ENCODE measurements around the gene RNF115. TPM values are rescaled to one million over a fixed set of nuclear protein-coding genes. Genes with fewer than 3 reads are reported as not detected.
A peak's percentile ranks its signal among the peaks of the same experiment; 100 is the strongest.
"Not testable (repeated sequence)": the region's sequence is repeated elsewhere in the genome, so short reads cannot be mapped to it uniquely, and the experiment has no call there.

The RNF115 gene
- polyA plus RNA-seq, 1 donor from 2014 or later: 22.3 TPM

DNA sequence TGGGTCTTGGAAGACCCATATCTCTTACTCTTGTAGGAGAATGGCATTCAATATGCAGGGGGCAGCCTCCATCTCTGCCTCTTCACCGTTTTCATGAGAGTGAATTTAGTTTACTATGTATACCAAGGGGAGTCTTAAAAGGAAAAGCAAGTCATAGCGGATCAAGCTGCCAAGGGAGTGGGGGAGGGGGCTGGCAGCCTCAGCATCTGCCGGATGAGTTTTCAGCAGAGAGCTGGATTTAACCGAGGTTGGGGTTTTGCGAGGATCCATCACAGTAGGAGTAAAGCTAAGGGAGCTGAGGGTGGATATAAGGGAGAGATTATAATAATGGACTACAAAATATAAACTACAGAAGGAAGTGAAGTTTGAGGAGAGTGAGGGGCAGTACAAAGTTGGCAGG, 94.7 kb downstream of the RNF115 start:
- no peaks in the 10 kb centered on the region for H3K27me3 ChIP-seq (ENCODE audit: insufficient read depth, low read depth, low read length)
- no peaks in the 10 kb centered on the region for H3K79me2 ChIP-seq (replicated peaks; ENCODE audit: insufficient read depth, low read length)
- TF ChIP-seq RAD21 (conservative IDR thresholded peaks at IDR 0.05) (no peak), MXI1 (conservative IDR thresholded peaks at IDR 0.05; ENCODE audit: poor library complexity, severe bottlenecking) (no peak)
- H3K9me2 ChIP-seq (ENCODE audit: insufficient read depth, low read length): no peaks in the 10 kb centered on the region
- H3K4me3 ChIP-seq (ENCODE audit: low read length): no peak overlapping the region
- H2AFZ ChIP-seq (ENCODE audit: low read depth, low read length): no peak overlapping the region
- H3K9ac ChIP-seq (ENCODE audit: low read length): no peak overlapping the region
- H3F3A ChIP-seq (ENCODE audit: insufficient read depth, low read length, poor library complexity, severe bottlenecking): no peaks in the 10 kb centered on the region
- no peak overlapping the region for H3K27ac ChIP-seq (ENCODE audit: low read length)
- no peaks in the 10 kb centered on the region for H3K36me3 ChIP-seq (ENCODE audit: insufficient read depth, low read length)
- no peaks in the 10 kb centered on the region for H3K9me3 ChIP-seq (ENCODE audit: low read length)
- no peaks in the 10 kb centered on the region for H4K20me1 ChIP-seq (ENCODE audit: insufficient read depth)
- H3K4me2 ChIP-seq (ENCODE audit: low read length): no peak overlapping the region

DNA sequence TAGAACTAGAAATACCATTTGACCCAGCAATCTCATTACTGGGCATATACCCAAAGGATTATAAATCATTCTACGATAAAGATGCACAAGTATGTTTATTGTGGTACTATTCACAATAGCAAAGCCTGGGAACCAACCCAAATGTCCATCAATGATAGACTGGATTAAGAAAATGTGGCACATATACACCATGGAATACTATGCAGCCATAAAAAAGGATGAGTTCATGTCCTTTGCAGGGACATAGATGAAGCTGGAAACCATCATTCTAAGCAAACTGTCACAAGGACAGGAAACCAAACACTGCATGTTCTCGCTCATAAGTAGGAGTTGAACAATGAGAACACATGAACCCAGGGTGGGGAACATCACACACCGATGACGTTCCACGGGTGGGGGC, 97.7 kb downstream of the RNF115 start:
- not testable (repeated sequence) for H3K9me2 ChIP-seq (ENCODE audit: insufficient read depth, low read length); H3K4me3 ChIP-seq (ENCODE audit: low read length); H3K4me2 ChIP-seq (ENCODE audit: low read length); H3K27ac ChIP-seq (ENCODE audit: low read length); H4K20me1 ChIP-seq (ENCODE audit: insufficient read depth); H3K27me3 ChIP-seq (ENCODE audit: insufficient read depth, low read depth, low read length); H3K9ac ChIP-seq (ENCODE audit: low read length); H3F3A ChIP-seq (ENCODE audit: insufficient read depth, low read length, poor library complexity, severe bottlenecking); H3K9me3 ChIP-seq (ENCODE audit: low read length); H2AFZ ChIP-seq (ENCODE audit: low read depth, low read length); H3K79me2 ChIP-seq (replicated peaks; ENCODE audit: insufficient read depth, low read length); H3K36me3 ChIP-seq (ENCODE audit: insufficient read depth, low read length)

- Histone ChIP-seq H3K9me2 (ENCODE audit: insufficient read depth, low read length) (no peaks in the 10 kb centered on the region), H3K9ac (ENCODE audit: low read length) (no peak overlapping the region), H3K27ac (ENCODE audit: low read length) (no peak overlapping the region), H2AFZ (ENCODE audit: low read depth, low read length) (no peak overlapping the region), H3F3A (ENCODE audit: insufficient read depth, low read length, poor library complexity, severe bottlenecking) (no peaks in the 10 kb centered on the region), H3K27me3 (ENCODE audit: insufficient read depth, low read depth, low read length) (no peaks in the 10 kb centered on the region), H3K79me2 (replicated peaks; ENCODE audit: insufficient read depth, low read length) (no peaks in the 10 kb centered on the region), H3K9me3 (ENCODE audit: low read length) (no peaks in the 10 kb centered on the region), H3K36me3 (ENCODE audit: insufficient read depth, low read length) (no peaks in the 10 kb centered on the region), H3K4me2 (ENCODE audit: low read length) (no peak overlapping the region), H3K4me3 (ENCODE audit: low read length) (no peak overlapping the region), H4K20me1 (ENCODE audit: insufficient read depth) (no peaks in the 10 kb centered on the region)
- TF ChIP-seq CTCF (IDR thresholded peaks at IDR 0.05; ENCODE audit: poor library complexity, severe bottlenecking): peak; percentile 43
- no peak for TF ChIP-seq SMC3 (conservative IDR thresholded peaks at IDR 0.05; ENCODE audit: poor library complexity)
Observed at GRCh38 chr1:145720878-145721671, 102.8 kb downstream of the RNF115 start.

GRCh38 chr1:145720556-145720877, 103.4 kb downstream of the RNF115 start:
- no peak overlapping the region for H3K9ac ChIP-seq (ENCODE audit: low read length)
- no peaks in the 10 kb centered on the region for H3K9me3 ChIP-seq (ENCODE audit: low read length)
- no peaks in the 10 kb centered on the region for H3K79me2 ChIP-seq (replicated peaks; ENCODE audit: insufficient read depth, low read length)
- H4K20me1 ChIP-seq (ENCODE audit: insufficient read depth): no peaks in the 10 kb centered on the region
- H2AFZ ChIP-seq (ENCODE audit: low read depth, low read length): no peak overlapping the region
- no peak overlapping the region for H3K4me3 ChIP-seq (ENCODE audit: low read length)
- no peaks in the 10 kb centered on the region for H3F3A ChIP-seq (ENCODE audit: insufficient read depth, low read length, poor library complexity, severe bottlenecking)
- H3K36me3 ChIP-seq (ENCODE audit: insufficient read depth, low read length): no peaks in the 10 kb centered on the region
- no peaks in the 10 kb centered on the region for H3K27me3 ChIP-seq (ENCODE audit: insufficient read depth, low read depth, low read length)
- no peak overlapping the region for H3K27ac ChIP-seq (ENCODE audit: low read length)
- H3K9me2 ChIP-seq (ENCODE audit: insufficient read depth, low read length): no peaks in the 10 kb centered on the region
- TF ChIP-seq MXI1 (conservative IDR thresholded peaks at IDR 0.05; ENCODE audit: poor library complexity, severe bottlenecking) (no peak), REST (IDR thresholded peaks at IDR 0.05; ENCODE audit: borderline replicate concordance) (no peak), EP300 (conservative IDR thresholded peaks at IDR 0.05; ENCODE audit: poor library complexity, severe bottlenecking) (no peak), EZH2 (IDR thresholded peaks at IDR 0.05; ENCODE audit: borderline replicate concordance, insufficient read depth, low read length, poor library complexity, severe bottlenecking) (no peak), POLR2AphosphoS5 (IDR thresholded peaks at IDR 0.05) (no peak), TAF1 (IDR thresholded peaks at IDR 0.05; ENCODE audit: low read depth) (no peak), CTCF (IDR thresholded peaks at IDR 0.05; ENCODE audit: poor library complexity, severe bottlenecking) (no peak), SMC3 (conservative IDR thresholded peaks at IDR 0.05; ENCODE audit: poor library complexity) (no peak), RAD21 (conservative IDR thresholded peaks at IDR 0.05) (no peak)
- no peak overlapping the region for H3K4me2 ChIP-seq (ENCODE audit: low read length)

Data from neural cell (in vitro differentiated cells).